NCI-H226 (cell line): ENCODE measurements around the gene PLPP1.

ENCODE experiments used
- DNase-seq: peaks from one replicate; pipeline ENCODE4 v3.0.0-alpha.2; 2015

The PLPP1 gene

DNA sequence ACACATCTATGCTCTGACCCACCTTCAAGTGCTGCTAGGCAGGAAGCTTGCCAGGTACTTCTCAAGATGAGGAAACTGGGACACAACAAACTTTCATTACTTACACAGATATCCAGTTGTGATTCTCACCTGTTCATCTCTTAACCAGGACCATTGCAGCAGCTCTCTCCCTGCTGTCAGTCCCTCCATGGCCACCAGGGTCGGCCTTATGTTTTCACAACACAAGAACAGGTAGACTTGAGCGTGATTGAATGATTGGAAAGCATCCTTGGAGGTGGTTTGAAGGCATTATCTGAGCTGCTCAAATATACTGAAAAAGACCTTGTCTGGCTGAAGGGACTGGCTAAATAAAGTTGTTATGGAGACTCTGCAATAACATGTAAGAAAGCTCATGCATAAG, 132.6 kb downstream of the PLPP1 start:
- DNase-seq, result no peak

DNA sequence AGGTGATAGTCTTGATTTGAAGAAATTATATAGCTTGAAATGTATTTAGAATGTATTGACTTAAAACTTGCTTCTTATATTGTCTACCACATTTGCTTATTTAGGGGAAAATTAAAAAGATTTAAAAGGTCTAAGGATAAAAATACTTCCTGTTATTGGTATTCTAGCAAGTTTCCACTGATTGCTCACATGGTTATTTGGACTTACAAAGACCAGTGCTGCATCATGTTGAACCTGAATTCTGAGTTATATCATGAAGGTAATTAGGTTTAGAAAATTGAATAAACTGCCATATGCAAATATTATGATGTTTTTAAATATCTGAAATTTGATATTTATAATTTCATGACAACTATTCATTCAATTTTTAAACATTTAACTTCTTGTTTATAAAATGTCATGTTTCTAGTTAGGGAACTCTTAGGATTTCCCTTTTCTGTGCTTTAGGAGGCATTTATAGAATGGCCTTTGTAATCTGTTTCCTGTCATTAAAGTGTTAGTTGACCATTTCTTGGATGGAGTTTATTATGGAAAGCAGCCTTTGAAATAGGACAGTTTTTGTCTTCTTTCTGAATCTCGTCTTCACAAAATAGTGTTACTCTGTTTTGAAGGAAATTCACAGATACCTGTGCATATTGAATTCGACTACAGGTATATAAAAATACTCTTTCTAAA, 141.1 kb downstream of the PLPP1 start:
- DNase-seq, result no peak

DNA sequence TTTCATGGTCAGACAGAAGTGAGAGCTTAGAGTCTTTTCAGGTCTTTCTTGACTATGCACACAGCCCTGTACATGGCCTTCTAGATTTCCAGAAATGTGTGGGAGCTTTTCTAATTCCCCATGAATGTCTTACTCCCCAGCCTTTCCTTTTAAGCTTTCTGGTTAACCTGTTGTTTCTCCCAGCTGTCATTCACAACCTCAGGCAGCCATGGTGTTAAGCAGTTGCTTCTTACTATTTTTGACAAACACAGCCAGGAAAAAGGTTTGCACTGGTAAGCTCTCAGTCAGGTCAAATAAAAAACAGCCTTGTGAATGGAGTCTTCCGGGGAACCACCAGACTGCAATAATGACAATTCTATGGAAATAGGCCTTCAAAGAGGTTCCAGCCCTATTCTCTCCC, 142.1 kb downstream of the PLPP1 start:
- DNase-seq, result no peak

DNA sequence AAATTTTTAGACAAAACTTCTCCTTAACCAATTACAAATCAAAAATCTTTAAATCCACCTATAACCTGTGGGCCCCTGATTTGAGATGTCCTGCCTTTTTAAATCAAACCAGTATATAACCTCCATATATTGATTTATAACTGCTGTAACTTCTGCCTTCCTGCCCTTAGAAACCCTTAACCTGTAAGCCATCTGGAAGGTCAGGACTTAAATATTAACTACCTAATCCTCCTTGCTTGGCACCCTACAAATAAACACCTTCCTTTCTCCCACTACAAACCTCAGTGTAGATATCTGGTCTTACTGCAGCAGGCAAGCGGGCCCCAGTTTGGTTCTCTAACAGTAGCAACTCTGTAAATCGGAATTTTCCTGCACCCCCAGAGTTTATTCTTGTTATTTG, 143.1 kb downstream of the PLPP1 start:
- DNase-seq, result no peak

DNA sequence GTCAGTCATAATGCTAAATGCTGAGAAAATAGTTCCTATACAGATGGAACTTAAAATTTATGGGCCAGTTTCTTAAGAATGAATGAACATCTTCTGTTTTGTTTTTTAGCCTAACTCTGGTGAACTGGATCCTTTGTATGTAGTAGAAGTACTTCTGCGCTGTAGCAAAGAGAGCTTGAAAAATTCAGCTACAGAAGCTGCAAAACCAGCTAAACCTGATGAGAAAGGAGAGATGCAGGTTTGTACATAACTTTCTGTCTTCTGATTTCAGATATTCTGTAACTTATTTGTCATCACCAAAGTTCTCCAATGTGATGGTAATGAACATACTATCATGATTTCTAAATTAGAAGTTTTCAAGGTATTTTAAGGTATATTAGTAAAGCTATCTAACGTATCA, 146.9 kb downstream of the PLPP1 start:
- no peak for DNase-seq

DNA sequence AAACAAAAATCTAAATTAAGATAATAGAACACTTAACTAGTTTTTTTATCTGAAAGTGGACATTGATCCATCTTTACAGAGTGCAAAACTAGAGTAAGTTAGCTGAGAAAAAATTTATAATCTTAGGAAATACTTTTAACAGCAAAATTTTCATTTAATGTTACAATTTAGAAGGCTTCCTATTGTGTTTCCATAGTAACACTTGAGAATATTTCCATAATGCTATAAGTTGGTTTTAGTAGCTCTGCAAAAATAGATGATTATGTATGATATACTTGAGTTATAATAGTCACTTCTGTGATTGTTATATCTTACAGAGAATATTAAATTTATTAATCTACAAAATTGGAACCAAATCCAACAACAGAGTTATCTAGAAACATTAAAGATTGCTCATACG, 148.4 kb downstream of the PLPP1 start:
- DNase-seq, result no peak

DNA sequence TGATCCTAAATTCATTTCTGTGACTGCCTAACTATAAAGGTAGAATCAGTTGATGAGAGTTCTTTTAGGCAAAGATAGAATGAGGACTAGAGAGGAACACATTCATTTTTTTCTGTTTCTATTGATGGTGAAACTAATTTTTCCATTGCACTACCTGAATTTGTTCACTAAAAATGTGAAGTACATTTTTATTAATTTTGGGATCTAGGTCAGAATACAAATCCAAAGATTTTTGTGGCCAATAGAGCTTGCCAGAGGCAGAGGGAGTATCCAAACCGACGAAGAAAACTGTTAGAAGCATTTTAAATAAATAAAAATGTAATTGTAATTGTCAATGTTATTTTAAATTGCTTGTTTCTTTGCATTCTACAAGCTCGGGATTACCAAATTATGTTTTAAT, 148.9 kb downstream of the PLPP1 start:
- DNase-seq, result no peak

DNA sequence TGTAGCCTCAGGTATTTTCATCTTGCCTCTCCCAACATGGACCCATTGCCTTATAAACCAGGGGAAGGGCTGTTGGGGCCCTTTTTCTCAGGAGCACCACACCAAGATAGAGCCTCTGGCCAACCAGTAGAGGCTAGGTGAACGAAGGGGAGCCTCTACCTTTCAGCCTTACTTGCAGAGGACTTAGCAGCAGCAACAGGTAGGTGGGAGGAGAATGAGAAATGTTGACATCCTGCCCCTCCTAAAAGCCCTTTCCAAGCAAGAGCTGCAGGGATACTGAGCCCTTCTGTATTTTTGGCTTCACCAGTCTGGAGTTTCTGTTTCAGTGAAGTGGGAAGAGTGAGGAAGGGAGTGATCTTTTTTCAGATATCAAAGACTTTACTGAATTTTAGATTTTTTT, 149.5 kb downstream of the PLPP1 start:
- no peak for DNase-seq

DNA sequence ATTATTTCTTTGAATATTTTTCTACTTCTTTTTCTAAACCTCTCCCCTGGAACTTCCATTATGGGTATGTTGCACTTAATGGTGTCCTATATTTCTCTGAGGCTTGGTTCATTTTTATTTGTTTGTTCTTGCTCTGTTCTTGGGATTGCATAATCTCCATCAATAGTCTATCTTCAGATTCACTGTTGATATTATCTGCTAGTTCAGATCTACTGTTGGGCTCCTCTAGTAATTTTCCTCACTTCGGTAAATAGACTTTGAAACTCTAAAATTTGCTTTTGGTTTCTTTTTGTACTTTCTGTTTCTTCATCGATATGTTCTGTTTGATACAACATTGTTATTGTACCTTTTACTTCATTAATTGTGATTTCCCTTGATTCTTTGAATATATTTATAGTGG, 150.7 kb downstream of the PLPP1 start:
- DNase-seq, result no peak

DNA sequence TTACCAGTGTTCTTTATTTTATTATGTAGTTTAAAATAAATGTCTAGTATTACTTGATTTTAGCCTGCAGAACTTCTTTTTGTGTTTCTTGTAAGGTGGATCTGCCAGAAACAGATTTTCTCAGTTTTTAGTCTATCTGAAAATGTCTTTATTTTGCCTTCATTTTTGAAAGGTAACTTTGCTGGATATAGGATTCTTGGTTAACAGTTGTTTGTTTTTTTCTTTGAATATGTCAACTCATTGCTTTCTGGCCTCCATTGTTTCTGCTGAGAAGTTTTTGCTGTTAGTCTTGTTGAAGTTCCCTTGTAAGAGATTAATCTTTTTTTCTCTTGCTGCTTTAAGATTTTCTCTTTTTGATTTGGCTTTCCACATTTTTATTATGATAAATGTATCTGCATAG, 151.5 kb downstream of the PLPP1 start:
- no peak for DNase-seq

DNA sequence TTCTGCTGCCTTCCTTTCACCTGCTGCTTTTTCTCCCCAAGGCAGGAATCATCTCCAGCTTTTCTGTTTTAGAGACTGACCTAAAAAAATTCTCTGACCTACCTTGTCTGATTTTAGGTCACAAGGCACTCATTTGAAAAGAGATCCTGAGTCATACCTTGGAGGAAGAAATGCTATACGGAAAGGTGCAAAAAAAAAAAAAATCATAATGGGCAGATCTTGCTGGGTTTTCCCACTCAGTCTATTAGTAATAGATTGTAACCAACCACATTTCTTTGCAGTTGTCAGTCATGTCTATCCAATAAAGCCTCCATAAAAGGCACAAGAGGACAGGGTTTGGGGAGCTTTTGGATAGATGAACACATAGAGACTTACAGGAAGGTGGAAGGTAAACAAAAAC, 157.0 kb downstream of the PLPP1 start:
- no peak for DNase-seq
